NT2/D1 (cell line): ENCODE results near the gene ZCCHC9.

Source experiments
- YY1 ChIP-seq: IDR thresholded peaks from 2 replicates; pipeline ENCODE4 v1.6.1; 2011; ENCODE audit not compliant: insufficient read length, insufficient read depth
- ZNF274 ChIP-seq: IDR thresholded peaks from 2 replicates; pipeline ENCODE4 v1.6.1; 2011; ENCODE audit warnings: mild to moderate bottlenecking, low read depth, low read length

- TF ChIP-seq YY1 (no peak), ZNF274 (no peak)
Observed at GRCh38 chr5:81349161-81349560, 47.8 kb downstream of the ZCCHC9 start.
